HL-60/S4 treated with phorbol 12-myristate 13-acetate at 8.2 ng/mL for 4 days and 3 days (cell line): ENCODE data around the gene ANKRD10.

Experiments
- in situ Hi-C: fragments of 300-500 bp; cut with MboI; formaldehyde crosslinking; loops from 2 replicates; pipeline ENCODE4 v1.15.0; 2022; ENCODE audit warnings: low sequenced_read_pairs

The ANKRD10 gene

DNA sequence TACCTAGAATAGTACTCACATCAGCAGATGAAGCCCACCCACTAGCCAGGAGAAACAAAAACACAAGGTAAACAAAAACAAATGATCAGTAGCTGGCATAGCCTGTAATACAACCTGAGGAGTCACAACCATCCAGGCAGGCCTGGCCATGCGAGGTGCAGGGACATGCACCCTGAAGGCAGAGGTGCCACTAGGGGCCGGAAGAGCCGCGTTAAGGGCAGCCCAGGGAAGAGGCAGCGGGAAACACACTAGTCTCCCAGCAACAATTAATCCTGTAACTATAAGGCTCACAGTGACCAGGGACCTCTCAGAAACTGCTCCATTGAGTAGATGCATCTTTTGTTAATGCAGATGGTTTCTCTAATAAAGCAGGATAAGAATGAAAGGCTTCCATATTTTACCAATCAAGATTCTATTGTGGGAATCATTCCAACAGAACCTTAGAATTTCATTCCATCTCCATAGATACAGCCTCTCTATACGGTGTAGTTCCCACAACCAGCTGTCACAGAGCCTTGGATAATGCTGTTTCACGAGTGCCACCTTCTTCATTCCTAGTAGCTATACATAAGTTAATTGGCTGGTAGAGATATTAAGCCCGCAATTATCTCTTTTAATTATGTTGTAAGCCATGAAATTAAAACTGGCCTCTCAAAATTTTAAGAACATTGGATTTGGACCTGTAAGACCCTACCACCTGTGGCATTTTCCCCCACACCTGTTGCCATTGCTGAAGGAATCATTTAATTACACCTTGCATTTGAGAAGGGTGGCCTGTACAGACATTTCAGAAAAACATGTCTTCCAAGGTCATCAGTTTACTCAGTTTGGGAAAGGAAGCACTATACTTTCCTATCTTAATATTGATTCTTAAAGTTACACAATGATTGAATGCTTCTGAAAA is 28.7 kb downstream of the ANKRD10 start:
- in situ Hi-C loops, result no loop called here

DNA sequence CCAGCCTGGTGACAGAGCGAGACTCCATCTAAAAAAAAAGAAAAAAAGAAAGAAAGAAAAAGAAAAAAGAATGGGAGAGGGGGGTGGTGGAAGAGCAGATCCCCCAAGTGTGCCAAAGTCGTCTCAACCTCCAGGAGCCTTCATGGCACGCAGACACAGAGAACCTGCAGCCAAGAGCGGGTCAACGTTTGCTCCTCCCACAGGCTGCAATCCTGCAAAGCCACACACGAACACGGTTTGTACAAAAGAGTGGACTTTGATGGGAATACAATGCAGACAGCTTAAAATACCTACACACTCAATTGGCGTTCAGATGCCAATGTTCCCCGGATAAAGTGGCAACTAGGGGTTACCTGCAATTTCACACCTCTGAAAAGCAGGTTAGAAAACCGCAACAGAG is 29.4 kb downstream of the ANKRD10 start:
- in situ Hi-C loops, result no loop called here

- in situ Hi-C loops, result no loop called here
Measured at GRCh38 chr13:110884517-110884916, 30.4 kb downstream of the ANKRD10 start.

GRCh38 chr13:110883542-110883941 is 31.3 kb downstream of the ANKRD10 start:
- in situ Hi-C loops, result no loop called here

- in situ Hi-C loops, result no loop called here
Measured at GRCh38 chr13:110882972-110883371, 31.9 kb downstream of the ANKRD10 start.

DNA sequence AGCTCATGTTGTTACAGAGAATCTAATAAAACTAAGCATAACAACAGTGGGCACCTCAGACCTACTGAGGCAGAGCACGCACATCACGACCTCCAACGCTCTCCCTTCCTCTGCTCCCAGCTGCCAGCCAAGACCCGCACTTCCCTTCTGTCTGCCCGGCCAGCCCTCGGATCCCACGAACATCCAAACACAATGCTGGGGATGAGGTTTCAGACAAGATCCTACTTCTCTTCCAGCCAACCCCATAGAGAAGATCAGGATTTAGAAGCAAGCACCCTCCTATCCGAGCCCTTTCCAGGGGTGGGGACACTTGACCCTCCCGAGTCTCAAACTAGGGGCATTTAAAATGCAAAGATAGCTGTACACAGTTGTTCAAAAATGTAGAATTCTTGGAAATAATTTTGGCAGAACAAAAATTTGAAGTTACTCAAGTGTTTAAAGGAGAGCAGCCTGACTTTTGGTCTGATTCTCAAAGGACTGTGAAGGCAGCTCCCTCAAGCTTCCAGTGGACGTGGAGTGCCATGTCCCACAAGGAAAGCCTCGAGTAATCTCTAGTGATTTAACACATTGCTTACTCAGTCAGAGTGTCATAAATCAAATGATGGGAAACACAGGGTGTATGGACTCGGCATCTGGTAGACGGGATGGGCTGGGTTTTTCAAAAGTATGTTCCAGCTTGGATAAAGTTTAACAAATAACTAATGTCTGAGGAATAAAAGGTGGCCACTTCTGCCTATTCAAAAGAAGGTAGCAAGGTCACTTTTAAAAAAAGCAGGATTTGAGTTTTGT is 32.8 kb downstream of the ANKRD10 start:
- in situ Hi-C loops, result no loop called here

DNA sequence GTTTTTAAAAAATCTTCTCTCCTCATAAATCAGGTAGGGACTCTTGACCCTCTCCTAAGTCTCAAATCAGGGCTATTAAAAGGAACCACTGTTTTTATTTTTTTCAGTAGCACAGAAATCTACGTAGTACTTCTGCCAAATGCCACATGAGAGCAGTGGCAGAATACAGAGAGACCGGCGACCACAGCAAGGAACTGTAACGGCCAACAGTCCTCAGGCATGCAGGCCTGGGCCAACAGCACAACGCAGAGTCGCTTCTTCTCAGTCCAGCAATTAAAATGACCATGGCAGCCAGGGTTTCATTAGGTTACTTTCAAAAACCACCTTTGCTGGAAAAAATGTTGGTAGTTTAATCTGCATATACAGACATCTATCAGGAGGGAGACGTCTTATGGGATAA is 34.2 kb downstream of the ANKRD10 start:
- in situ Hi-C loops, result no loop called here

DNA sequence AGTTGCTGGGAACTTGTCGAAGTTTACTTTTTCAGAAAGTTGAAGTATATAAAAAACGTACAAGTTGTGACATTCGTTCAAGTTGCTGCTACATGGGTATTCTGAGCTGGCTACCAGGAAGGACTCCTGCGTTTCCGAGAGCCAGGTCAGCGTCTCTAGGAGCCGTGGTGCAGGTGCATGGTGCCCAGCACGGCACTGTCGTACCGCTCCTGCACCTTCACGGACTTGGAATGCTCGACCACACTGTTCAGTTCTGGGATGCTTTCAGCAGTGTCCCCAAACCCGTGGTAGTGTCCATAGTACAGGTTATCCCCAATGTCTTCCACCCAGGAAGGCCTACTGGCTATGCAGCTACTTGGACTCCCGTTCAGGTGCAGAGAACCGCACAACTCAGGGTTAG is 35.4 kb downstream of the ANKRD10 start:
- in situ Hi-C loops, result no loop called here

GRCh38 chr13:110877737-110878258 is 37.1 kb downstream of the ANKRD10 start:
- in situ Hi-C loops, result no loop called here

DNA sequence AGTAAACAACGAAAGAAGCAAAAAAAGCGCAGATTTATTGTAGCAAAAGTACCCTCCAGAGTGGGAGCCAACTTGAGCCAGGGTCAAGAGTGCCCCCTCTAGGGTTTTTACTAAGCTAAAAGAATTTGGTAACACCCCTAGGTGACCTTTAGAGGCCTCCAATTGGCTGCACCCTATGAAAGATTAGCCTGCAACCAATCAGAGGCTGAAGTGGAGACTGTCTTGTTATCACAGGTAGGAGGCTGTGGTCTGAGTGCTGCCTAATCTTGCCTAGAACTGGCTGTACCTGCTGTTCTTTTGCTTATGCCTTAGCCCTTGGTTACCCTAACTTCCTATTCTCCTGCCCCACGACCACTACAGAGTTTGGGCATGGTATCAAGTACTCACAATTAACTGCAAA is 38.3 kb downstream of the ANKRD10 start:
- in situ Hi-C loops, result no loop called here

- in situ Hi-C loops, result no loop called here
Measured at GRCh38 chr13:110875241-110875640, 39.6 kb downstream of the ANKRD10 start.

- in situ Hi-C loops, result no loop called here
Measured at GRCh38 chr13:110874508-110874960, 40.3 kb downstream of the ANKRD10 start.

- in situ Hi-C loops, result no loop called here
Measured at GRCh38 chr13:110873639-110874507, 41.0 kb downstream of the ANKRD10 start.

DNA sequence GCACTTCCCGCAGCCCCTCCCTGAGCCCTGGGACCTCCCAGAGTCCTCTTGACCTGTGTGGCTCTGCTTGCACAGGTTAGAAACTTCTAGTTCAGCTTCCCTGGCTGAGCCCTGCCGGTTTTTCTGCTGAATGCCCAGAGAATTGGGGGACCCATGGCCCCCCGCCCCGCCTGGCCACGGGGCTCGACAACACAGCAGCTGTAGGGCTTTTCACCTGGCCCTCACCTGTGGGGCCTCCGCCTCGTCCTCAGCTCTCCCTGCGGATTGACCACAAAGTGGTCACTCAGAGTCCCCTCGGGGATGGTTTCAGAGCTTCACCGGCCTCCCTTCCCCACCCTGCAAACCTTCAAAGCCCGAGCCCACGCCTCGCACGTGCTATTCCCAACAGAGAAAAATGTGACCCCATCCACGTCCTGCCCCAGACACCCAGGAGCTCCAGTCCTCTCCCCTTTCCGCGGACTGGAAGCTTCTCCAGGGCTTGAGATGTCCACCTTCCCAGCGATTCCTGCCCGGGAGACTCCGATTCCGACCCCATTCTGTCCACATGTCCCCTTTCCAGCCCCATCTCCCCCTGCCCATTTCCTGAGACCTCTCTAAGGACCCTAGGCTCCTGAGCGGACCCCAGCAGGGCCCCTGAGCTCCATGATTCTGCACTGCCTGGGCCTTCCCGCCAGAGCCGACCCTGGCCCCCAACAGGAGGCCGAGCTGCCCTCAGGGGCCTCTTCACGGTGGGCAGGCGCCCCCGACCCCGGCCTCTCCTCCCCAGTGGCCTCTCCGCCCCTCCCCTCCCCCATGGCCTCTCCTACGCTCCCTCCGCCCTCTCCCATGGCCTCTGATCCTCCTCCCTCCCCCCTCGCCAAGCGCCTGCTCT is 41.9 kb downstream of the ANKRD10 start:
- in situ Hi-C loops, result no loop called here

- in situ Hi-C loops, result no loop called here
Measured at GRCh38 chr13:110872034-110872767, 42.7 kb downstream of the ANKRD10 start.

DNA sequence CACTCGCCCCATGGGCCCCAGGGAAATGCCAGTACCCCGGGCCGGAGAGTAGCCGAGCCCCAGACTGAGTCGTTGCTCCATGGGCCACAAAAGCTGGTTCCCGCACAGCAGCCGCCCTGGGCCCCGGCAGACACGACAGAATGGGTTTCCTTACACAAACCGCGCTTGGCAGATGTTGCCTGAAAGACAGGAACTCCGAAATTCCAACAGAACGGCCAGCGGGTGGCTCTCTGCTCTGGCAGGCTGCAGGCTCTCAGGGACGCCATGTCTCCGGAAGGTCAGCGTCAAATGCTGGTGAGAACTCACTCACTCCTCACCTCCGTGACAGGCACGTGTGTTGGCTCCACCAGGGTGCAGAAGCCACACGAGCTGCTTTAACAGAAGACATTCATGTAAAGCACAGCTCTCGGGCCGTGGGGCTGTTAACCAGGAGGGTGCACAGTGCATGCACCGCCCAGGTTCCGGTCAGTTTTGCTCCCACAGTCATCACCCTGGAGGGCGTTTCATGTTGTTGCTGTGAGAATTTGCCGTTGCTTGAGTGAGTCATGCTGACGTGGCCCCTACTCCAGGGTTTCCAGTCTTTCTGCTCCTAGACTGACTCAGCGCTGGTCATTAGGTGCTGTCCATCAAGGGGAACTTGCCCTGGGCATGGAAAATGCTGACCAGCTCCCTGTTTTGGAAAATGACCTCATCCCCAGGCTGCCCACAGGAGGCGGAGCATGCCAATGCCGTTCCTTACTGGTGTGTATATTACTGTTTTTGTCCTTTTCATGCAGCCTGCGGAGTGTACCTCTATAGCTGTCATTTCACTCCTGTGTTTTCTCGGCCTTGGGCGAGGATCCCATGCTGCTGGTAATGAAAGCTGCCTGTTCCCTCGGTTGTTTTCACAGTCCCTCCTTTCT is 44.8 kb downstream of the ANKRD10 start:
- in situ Hi-C loops, result no loop called here

DNA sequence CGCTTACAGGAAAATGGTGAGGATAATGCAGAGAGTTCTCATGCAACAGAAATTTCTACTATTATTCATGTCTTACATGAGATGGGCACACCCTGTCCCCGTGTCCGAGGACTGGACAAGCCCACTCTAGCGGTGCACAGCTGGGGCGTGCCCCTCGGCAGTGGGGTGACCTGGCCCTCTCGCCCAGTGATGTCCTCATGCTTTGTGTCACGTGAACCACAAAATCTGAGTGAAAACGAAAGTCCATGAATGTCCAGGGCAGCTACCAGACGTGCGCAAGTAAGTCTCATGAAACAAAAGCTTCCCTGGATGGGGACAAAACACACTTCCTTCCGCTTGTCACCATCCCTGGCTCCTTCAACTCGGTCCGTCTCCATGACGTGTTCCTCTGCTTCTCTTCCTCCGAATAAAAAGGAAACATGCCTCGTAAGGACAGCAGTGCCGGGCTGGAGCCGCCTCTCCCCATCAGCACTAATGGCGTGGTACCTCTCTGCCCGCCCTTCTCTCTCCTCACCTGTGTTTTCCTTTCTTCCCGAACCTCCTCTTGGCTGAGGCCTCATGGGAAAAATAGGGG is 45.6 kb downstream of the ANKRD10 start:
- in situ Hi-C loops, result no loop called here

DNA sequence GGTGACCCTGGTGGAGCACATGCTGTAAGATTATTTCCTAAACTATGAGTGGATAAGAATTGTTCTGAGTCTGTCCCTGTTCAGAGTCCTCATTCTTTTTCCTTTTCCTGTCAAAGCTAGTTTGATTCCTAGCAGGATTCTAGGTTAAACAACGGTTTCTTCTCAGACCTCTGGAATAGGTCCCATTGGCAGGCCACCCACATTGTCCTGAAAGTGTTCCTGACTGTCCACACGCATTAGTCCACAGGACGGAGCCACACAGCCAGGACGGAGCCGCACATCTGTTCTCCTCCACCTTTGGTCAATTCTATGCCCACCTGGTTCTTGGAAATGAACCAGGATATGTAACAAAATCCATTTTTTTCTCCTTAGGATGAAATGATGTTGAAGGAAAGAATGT is 46.1 kb downstream of the ANKRD10 start:
- in situ Hi-C loops, result no loop called here
